Effector memory CD4-positive, alpha-beta T cell (primary cell): Measurements from ENCODE around the gene PI4KA.

Source experiments
- DNase-seq, 3 donors: peaks; one replicate each; pipeline ENCODE4 v3.0.0-alpha.2; 2020
- H3K27ac ChIP-seq: 2 replicates; pipeline ENCODE4 v1.7.0; 2013; ENCODE audit warnings: mild to moderate bottlenecking, low read length, moderate library complexity; ENCODE audit not compliant: insufficient read depth, poor library complexity, severe bottlenecking
- H3K27me3 ChIP-seq: replicated peaks from 2 replicates; pipeline ENCODE4 v1.7.0; 2013; ENCODE audit warnings: mild to moderate bottlenecking, low read length; ENCODE audit not compliant: insufficient read depth, control insufficient read depth, poor library complexity, severe bottlenecking
- H3K36me3 ChIP-seq: 2 replicates; pipeline ENCODE4 v1.7.0; 2013; ENCODE audit warnings: mild to moderate bottlenecking, low read length, moderate library complexity; ENCODE audit not compliant: control insufficient read depth, insufficient read depth
- H3K4me1 ChIP-seq: 2 replicates; pipeline ENCODE4 v1.7.0; 2013; ENCODE audit warnings: low read length, mild to moderate bottlenecking; ENCODE audit not compliant: control insufficient read depth, insufficient read depth, poor library complexity, severe bottlenecking
- H3K4me3 ChIP-seq: 2 replicates; pipeline ENCODE4 v1.7.0; 2013; ENCODE audit warnings: low read length, low read depth, mild to moderate bottlenecking; ENCODE audit not compliant: insufficient read depth, poor library complexity, severe bottlenecking
- H3K9me3 ChIP-seq: 2 replicates; pipeline ENCODE4 v1.7.0; 2013; ENCODE audit warnings: mild to moderate bottlenecking, low read length, moderate library complexity; ENCODE audit not compliant: control insufficient read depth

Gene PI4KA

DNA sequence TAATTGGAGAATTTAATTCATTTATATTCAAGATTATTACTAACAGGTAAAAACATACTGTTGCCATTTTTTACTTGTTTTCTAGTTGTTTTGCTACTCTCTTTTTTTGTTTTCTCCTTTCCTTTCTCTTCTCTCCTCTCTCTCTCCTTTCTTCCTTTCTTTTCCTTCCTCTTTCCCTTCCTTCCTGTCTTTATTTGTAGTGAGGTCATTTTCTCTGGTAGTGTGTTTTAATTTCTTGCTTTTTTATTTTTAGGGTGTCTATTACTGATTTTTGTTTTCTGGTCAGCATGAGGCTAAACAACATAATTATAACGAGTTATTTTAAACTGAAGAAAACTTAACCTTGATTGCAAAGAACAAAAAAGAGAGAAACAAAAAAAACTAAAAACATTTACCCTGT, 197.1 kb downstream of the PI4KA start:
- Histone ChIP-seq H3K27ac (no peak overlapping the region), H3K4me3 (no peak overlapping the region), H3K36me3 (no peaks in the 10 kb centered on the region), H3K27me3 (no peaks in the 10 kb centered on the region), H3K9me3 (no peaks in the 10 kb centered on the region), H3K4me1 (no peaks in the 10 kb centered on the region)
- DNase-seq: no peak

GRCh38 chr22:20660441-20661054, 198.1 kb downstream of the PI4KA start:
- Histone ChIP-seq H3K27me3 (no peaks in the 10 kb centered on the region), H3K9me3 (no peaks in the 10 kb centered on the region), H3K4me3 (no peak overlapping the region), H3K27ac (no peak overlapping the region), H3K36me3 (no peaks in the 10 kb centered on the region), H3K4me1 (no peaks in the 10 kb centered on the region)
- no peak for DNase-seq

DNA sequence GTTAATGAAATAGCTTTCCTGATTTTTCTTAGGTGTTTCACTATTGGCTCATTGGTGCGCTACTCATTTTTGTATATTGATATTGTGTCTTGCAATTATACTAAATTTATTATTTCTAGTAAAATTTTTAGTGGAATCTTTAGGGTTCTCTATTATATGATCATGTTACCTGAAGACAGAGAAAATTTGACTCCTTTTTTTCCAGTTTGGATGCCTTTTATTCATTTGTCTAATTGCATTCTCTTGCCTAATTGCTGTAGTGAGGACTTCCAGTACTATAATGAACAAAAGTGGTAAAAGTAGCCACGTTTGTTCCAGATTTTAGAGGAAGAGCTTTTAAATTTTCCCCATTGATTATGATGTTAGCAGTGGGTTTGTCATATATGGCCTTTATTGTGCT, 198.7 kb downstream of the PI4KA start:
- Histone ChIP-seq H3K36me3 (no peaks in the 10 kb centered on the region), H3K4me1 (no peaks in the 10 kb centered on the region), H3K27ac (no peak overlapping the region), H3K27me3 (no peaks in the 10 kb centered on the region), H3K4me3 (no peak overlapping the region), H3K9me3 (no peaks in the 10 kb centered on the region)
- DNase-seq: no peak

GRCh38 chr22:20659258-20659657, 199.4 kb downstream of the PI4KA start:
- H3K27ac ChIP-seq: no peak overlapping the region
- no peak for DNase-seq
- H3K4me3 ChIP-seq: no peak overlapping the region
- H3K4me1 ChIP-seq: no peaks in the 10 kb centered on the region
- H3K36me3 ChIP-seq: no peaks in the 10 kb centered on the region
- no peaks in the 10 kb centered on the region for H3K9me3 ChIP-seq
- no peaks in the 10 kb centered on the region for H3K27me3 ChIP-seq

DNA sequence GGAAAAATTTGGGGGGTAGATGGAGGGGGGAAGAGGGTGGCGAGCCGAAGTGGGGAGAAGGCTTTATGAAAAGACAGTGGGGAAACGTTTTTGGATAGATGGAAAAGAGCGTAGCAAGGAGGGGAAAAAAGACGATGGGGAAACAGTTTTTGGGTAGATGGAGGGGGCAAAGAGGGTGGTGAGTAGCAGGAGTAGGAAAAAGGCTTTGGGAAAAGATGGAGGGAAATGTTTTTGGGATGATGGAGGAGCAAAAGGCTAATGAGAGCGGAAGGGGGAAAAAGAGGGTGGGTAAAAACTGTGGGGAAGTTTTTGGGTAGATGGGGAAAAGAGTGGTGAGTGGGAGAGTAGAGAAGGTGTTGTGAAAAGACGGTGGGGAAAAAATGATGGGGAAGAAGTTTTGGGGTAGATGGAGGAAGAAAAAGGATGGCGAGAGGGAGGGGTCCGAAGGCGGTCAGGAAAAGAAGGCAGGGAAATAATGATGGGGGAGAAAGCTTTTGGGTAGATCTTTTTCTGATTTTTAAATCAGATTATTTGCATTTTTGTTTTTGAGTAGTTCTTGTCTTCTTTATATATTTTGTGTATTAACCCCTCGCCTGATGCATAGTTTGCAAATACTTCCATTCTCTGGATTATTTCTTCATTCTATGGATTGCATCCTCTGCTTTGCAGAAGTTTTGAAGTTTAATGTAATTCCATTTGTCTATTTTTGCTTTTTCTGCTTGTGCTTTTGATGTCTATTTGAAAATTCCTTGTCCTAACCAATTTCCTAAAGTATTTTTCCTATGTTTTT, 200.0 kb downstream of the PI4KA start:
- Histone ChIP-seq H3K36me3 (no peaks in the 10 kb centered on the region), H3K4me3 (no peak overlapping the region), H3K9me3 (no peaks in the 10 kb centered on the region), H3K27ac (no peak overlapping the region), H3K4me1 (no peaks in the 10 kb centered on the region), H3K27me3 (no peaks in the 10 kb centered on the region)
- DNase-seq: no peak

DNA sequence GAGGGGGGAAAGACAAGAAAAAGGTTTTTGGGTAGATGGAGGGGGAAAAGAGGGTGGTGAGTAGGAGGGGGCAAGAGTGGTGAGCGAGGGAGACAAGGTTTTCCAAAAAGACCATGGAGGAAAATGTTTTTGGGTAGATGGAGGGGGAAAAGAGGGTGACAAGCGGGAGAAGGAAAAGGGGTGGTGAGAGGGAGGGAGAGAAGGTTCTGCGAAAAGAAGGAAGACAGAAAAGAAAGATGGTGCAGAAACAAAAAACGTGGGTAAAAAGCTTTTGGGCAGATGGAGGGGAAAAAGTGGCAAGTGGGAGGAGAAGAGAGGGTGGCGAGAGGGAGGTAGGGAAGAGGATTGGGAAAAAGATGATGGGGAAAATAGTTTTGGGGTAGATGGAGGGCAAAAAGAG, 200.6 kb downstream of the PI4KA start:
- H3K27me3 ChIP-seq: no peaks in the 10 kb centered on the region
- no peak for DNase-seq
- no peaks in the 10 kb centered on the region for H3K4me1 ChIP-seq
- H3K36me3 ChIP-seq: no peaks in the 10 kb centered on the region
- H3K9me3 ChIP-seq: no peaks in the 10 kb centered on the region
- no peak overlapping the region for H3K27ac ChIP-seq
- no peak overlapping the region for H3K4me3 ChIP-seq
